OCI-M1 (cell line): ENCODE data around the gene ELP5.

Experiments
- DNase-seq: peaks from one replicate; lab custom pipeline; 2025; lab: John Stamatoyannopoulos, UW

Gene ELP5

GRCh38 chr17:7256766-7257456 lies 4.9 kb downstream of the ELP5 start:
- DNase-seq, result no peak

GRCh38 chr17:7258731-7259554 lies 6.9 kb downstream of the ELP5 start:
- peak; percentile 41 for DNase-seq

GRCh38 chr17:7259555-7259889 lies 7.5 kb downstream of the ELP5 start:
- no peak for DNase-seq

GRCh38 chr17:7260151-7260550 lies 8.1 kb downstream of the ELP5 start:
- no peak for DNase-seq

- DNase-seq, result peak; percentile 71
Observed at GRCh38 chr17:7260651-7261378, 8.8 kb downstream of the ELP5 start.

- no peak for DNase-seq
Observed at GRCh38 chr17:7261379-7262191, 9.6 kb downstream of the ELP5 start.

GRCh38 chr17:7262192-7262934 lies 10.3 kb downstream of the ELP5 start, which contains the start of gene CLDN7:
TSS of gene CLDN7 (minus strand) at chr17:7262478. CDS start at chr17:7262043, 435 bp downstream.
- DNase-seq, result no peak

- DNase-seq, result peak; percentile 83
Observed at GRCh38 chr17:7262935-7263800, 11.2 kb downstream of the ELP5 start.

GRCh38 chr17:7263801-7264078 lies 11.7 kb downstream of the ELP5 start:
- DNase-seq, result no peak

- peak; percentile 18 for DNase-seq
Observed at GRCh38 chr17:7266784-7267183, 14.8 kb downstream of the ELP5 start.

- no peak for DNase-seq
Observed at GRCh38 chr17:7279448-7279847, 27.4 kb downstream of the ELP5 start.

GRCh38 chr17:7280519-7281073 lies 28.6 kb downstream of the ELP5 start:
- peak; percentile 96 for DNase-seq

- DNase-seq, result peak; percentile 99
Observed at GRCh38 chr17:7281074-7281952, 29.3 kb downstream of the ELP5 start, which contains the start of gene SLC2A4. TSS of gene SLC2A4 (plus strand) at chr17:7281718. CDS start at chr17:7281935, 217 bp downstream.

- DNase-seq, result no peak
Observed at GRCh38 chr17:7281953-7282751, 30.1 kb downstream of the ELP5 start.

- DNase-seq, result peak; percentile 78
Observed at GRCh38 chr17:7282752-7283321, 30.8 kb downstream of the ELP5 start.

GRCh38 chr17:7283471-7284216 lies 31.6 kb downstream of the ELP5 start:
- no peak for DNase-seq

GRCh38 chr17:7284911-7285310 lies 32.9 kb downstream of the ELP5 start:
- no peak for DNase-seq
